GM12892 (cell line): ENCODE results near the gene OCA2.

Experiments
- POLR2A ChIP-seq: IDR thresholded peaks from 2 replicates; pipeline ENCODE4 v1.6.1; 2011; ENCODE audit warnings: low read depth, low read length, control low read depth
- POLR2AphosphoS5 ChIP-seq: IDR thresholded peaks from 2 replicates; pipeline ENCODE4 v1.6.1; 2011; ENCODE audit warnings: low read depth, low read length, control low read depth
- TAF1 ChIP-seq: IDR thresholded peaks from 2 replicates; pipeline ENCODE4 v1.6.1; 2011; ENCODE audit warnings: low read depth, mild to moderate bottlenecking, control low read depth, low read length, borderline replicate concordance

DNA sequence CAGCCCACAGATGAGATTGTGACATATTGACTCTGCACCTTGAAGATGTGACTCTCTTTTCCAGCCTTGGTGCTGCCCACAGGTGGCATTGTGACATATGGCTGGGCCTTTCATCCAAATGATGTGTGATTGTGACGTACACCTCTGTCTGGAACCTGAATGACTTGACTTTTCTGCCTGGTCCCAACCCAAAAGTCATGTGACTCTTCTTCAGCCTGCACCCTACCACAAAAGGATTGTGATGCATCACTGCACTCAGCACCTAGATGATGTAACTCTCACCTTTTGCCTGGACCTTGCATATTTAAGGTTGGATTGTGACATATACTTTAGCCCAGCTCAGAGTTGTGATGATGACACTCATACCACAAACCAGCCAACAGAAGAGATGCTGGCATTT lies 204.5 kb downstream of the OCA2 start:
- TF ChIP-seq POLR2A (no peak), POLR2AphosphoS5 (no peak), TAF1 (no peak)
